PC-3 (cell line): ENCODE results near the gene TSTD2.

Experiments used
- EZH2 ChIP-seq: fragments of 300-600 bp; sonication (generic); IDR thresholded peaks from one replicate; pipeline ENCODE4 v1.6.1; 2017; ENCODE audit warnings: antibody characterized with exemption, mild to moderate bottlenecking, low read length; ENCODE audit not compliant: unreplicated experiment
- TF ChIP-seq, protein P1 (sequence below): fragments of 300-600 bp; sonication (generic); conservative IDR thresholded peaks from 2 replicates; pipeline ENCODE4 v1.5.1; 2017; ENCODE audit warnings: antibody characterized with exemption, low read depth, mild to moderate bottlenecking, low read length

DNA sequence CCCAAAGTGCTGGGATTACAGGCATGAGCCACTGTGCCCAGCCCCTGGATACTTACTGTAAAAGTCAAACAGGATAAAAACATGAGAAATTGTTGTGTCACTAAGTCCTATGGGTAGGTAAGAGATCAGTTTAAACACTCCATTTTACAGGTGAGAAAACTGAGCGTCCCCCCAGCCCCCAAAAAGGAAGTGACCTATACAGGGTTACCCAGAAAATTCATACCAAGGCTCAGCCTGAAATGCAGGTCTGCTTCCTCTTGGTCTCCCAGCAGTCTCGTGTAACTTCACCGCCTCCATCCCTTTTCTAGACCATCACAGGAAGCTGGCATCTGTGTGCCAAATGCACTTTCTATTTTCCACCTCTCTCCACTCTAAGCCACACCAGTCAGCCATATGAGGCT lies 74.5 kb downstream of the TSTD2 start:
- TF ChIP-seq, protein P1, sequence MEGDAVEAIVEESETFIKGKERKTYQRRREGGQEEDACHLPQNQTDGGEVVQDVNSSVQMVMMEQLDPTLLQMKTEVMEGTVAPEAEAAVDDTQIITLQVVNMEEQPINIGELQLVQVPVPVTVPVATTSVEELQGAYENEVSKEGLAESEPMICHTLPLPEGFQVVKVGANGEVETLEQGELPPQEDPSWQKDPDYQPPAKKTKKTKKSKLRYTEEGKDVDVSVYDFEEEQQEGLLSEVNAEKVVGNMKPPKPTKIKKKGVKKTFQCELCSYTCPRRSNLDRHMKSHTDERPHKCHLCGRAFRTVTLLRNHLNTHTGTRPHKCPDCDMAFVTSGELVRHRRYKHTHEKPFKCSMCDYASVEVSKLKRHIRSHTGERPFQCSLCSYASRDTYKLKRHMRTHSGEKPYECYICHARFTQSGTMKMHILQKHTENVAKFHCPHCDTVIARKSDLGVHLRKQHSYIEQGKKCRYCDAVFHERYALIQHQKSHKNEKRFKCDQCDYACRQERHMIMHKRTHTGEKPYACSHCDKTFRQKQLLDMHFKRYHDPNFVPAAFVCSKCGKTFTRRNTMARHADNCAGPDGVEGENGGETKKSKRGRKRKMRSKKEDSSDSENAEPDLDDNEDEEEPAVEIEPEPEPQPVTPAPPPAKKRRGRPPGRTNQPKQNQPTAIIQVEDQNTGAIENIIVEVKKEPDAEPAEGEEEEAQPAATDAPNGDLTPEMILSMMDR = no peak
- TF ChIP-seq EZH2 = no peak
